ENCODE measurements around the gene MAPK4.
"Not testable (repeated sequence)": the region's sequence is repeated elsewhere in the genome, so short reads cannot be mapped to it uniquely, and the experiment has no call there.

Gene MAPK4

DNA sequence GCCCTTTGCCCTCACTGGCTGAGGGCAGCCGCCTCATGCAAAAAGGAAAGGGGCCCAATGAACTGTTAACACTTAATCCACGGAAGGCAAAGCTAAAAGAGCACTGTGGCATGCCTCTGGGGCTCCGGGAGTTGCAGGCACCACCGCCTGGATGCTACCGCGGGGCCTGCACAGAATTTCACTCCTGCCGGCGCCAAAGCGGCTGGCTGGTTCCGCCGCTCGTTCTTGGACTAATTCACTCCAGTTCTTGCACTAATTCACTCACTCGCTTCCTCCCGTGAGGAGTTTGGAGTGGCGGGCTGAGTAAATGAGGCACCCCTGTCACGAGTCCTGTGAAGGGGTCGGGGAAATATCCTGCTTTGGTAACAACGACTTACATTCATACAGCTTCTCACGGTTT is 14.0 kb upstream of the MAPK4 start:
- DNase-seq (ENCODE audit: low read depth) = no peak
- TF ChIP-seq, protein P1, sequence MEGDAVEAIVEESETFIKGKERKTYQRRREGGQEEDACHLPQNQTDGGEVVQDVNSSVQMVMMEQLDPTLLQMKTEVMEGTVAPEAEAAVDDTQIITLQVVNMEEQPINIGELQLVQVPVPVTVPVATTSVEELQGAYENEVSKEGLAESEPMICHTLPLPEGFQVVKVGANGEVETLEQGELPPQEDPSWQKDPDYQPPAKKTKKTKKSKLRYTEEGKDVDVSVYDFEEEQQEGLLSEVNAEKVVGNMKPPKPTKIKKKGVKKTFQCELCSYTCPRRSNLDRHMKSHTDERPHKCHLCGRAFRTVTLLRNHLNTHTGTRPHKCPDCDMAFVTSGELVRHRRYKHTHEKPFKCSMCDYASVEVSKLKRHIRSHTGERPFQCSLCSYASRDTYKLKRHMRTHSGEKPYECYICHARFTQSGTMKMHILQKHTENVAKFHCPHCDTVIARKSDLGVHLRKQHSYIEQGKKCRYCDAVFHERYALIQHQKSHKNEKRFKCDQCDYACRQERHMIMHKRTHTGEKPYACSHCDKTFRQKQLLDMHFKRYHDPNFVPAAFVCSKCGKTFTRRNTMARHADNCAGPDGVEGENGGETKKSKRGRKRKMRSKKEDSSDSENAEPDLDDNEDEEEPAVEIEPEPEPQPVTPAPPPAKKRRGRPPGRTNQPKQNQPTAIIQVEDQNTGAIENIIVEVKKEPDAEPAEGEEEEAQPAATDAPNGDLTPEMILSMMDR (IDR thresholded peaks at IDR 0.05; ENCODE audit: low read depth, low read length, missing control alignments) = no peak
- in situ Hi-C loops (cut with HindIII; ENCODE audit: low sequenced_read_pairs) = no loop called here
- H3K4me3 ChIP-seq (ENCODE audit: low read depth, low read length) = no peak overlapping the region

DNA sequence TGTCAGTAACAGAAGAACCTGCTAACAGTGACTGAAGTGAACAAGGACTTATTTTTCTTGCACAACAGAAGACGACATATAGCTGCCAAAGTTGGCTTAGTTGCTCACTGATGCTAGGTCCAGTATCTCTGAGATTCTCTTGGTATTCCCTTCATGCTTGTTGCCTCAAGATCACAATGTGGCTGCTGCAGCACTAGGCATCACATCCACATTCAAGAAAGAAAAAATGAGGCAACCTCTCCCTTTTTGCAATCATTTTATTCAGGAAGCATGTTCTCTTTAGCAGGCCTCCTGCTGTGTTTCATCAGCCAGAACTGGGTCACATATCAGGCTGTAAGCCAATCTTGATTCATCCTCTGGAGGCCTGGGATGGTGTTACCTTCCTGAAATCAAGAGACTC is 11.7 kb upstream of the MAPK4 start:
- H3K4me3 ChIP-seq (ENCODE audit: low read depth, low read length) = no peak overlapping the region
- in situ Hi-C loops (cut with HindIII; ENCODE audit: low sequenced_read_pairs) = no loop called here
- TF ChIP-seq, protein P1 (IDR thresholded peaks at IDR 0.05; ENCODE audit: low read depth, low read length, missing control alignments) = no peak
- DNase-seq (ENCODE audit: low read depth) = no peak

DNA sequence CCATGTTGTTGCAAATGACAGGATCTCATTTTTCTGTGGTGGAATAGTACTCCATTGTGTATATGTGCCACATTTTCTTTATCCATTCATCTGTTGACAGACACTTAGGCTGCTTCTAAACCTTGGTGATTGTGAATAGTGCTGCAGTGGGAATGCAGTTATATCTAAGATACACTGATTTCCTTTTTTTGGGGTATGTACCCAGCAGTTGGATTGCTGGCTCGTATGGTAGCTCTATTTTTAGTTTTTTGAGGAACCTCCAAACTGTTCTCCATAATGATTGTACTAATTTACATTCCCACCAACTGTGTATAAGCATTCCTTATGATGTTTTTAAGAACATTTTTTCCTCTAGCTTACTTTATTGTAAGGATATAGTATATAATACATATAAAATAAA is 8.2 kb upstream of the MAPK4 start:
- DNase-seq (ENCODE audit: low read depth); H3K4me3 ChIP-seq (ENCODE audit: low read depth, low read length); in situ Hi-C loops (cut with HindIII; ENCODE audit: low sequenced_read_pairs): not testable (repeated sequence)

DNA sequence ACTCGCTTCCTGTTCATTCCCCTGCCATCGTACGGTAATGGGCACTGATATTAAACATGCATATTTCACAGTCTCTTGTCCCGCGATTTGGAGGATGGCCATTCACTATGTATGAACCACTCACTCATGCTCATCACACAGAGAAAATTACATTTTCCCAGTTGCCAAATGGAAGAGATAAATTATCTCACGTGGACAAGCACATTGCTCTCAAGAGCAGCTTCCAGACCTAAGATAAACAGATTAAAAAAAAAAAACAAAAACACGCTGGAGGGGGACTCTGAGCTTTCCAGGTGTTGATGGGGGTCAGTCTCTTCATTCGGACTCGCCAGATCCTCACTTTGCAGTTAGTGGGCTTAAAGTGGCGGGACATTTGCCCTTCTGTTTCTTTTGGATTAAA is 1.7 kb upstream of the MAPK4 start:
- no peak overlapping the region for H3K4me3 ChIP-seq (ENCODE audit: low read depth, low read length)
- DNase-seq (ENCODE audit: low read depth) = no peak
- in situ Hi-C loops (cut with HindIII; ENCODE audit: low sequenced_read_pairs) = no loop called here
- TF ChIP-seq, protein P1 (IDR thresholded peaks at IDR 0.05; ENCODE audit: low read depth, low read length, missing control alignments) = no peak

DNA sequence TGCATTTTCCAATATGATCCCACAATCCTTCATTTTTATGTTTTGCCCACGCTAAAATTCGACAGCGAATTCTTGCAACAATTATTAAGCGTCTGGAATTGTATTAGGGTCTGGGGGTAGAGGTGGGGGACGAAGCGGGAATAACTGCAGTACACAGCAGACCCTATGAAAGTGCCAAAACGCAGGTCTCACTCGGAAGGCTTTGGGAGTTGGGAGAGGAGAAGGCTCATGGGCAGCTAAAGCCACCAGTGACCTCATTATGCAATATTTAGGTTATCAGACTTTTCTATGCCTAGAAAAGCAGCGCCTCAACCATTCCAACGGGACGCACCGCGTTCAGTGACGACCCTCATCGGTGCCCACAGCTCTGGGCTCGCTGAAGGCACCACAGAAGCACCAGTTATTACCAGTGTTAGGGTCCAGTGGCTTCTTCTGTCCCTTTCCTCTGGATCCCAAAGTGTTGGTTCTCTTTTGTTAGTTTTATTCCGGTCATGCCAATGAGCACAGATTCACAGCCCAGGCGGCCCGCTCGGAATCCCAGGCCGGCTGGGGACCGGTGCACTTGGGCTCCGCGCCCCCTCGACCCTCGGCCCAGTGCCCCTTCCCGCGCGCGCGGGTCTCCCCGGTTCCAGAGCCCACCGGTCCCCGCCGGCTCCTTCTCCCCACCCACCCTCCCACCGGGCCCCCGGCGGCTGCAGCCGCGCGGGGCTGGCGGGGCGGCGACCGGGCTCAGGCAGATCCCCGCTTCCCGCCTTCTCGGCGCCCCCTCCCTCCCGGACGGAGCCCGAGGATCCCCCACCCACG is 737 bp upstream of the MAPK4 start:
- TF ChIP-seq, protein P1 (IDR thresholded peaks at IDR 0.05; ENCODE audit: low read depth, low read length, missing control alignments) = no peak
- peak overlapping the region; percentile 30 for H3K4me3 ChIP-seq (ENCODE audit: low read depth, low read length)
- in situ Hi-C loops (cut with HindIII; ENCODE audit: low sequenced_read_pairs) = no loop called here
- no peak for DNase-seq (ENCODE audit: low read depth)

DNA sequence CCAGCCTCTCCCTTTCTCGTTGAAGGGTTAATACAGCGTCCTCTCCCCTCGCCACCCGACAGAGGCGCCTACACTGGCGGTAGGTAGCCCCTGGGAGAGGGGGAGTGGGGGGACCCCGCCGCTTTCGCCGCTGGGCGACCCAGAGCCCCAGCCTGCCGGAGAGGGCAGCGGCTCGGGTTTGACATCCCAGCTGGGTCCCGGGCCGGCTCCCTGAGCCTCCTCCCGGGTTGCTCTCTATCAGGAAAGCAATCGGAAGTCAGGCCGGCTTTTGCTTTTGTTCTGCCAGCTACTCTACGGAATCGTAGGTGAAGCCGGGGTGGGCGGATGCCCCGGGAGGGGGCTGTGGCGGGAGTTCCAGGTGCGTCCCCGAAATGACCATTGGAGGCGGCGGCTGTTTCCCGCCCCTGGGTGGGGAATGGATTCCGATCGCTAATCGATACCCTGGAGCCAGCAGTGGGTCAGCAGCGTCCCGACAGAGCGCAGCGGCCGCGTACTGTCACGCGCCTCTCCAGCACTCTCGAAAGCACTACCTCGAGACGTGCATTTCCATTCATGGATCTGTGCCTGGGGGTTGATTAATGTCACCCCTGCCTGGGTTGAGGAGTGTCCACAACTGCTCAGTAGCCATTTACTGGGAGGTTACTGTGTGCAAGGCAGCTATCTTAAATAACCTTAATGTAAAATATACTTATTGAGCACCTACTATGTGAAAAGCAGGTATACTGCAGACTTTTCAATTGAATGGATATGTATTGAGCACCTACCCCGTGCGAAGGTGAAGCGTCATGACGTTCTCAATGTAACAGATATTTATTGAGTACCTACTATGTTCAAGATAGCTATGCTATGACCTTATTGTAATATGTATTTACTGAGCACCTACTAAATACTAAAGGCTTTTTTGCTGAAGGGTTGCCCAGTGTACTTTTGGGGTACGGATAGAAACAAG is 1.1 kb downstream of the MAPK4 start:
- H3K4me3 ChIP-seq (ENCODE audit: low read depth, low read length) = peak overlapping the region; percentile 49
- in situ Hi-C loops (cut with HindIII; ENCODE audit: low sequenced_read_pairs) = no loop called here
- no peak for DNase-seq (ENCODE audit: low read depth)
- TF ChIP-seq, protein P1 (IDR thresholded peaks at IDR 0.05; ENCODE audit: low read depth, low read length, missing control alignments) = no peak

DNA sequence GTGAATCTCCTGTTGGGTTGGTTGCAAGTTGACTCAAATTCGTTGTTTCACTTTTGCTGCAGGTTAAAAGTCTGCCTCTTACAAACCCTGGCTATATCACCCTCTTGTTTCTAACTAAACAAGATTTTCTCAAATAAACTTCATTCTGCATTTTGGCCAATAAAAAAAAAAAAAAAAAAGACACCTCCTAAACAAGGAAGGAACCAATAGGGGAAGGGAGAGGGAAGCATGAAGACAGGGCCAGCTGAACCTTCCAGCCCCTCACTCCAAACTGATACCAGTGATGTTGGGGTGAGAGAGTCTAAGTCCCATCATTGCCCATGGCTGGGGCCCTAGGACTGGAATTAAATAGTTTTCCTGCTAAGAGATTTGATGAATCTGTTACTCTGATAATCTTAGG is 2.4 kb downstream of the MAPK4 start:
- in situ Hi-C loops (cut with HindIII; ENCODE audit: low sequenced_read_pairs); H3K4me3 ChIP-seq (ENCODE audit: low read depth, low read length); DNase-seq (ENCODE audit: low read depth): not testable (repeated sequence)
